ENCODE results near the gene DTX3. TPM values are rescaled to one million over a fixed set of nuclear protein-coding genes. Genes with fewer than 3 reads are reported as not detected.

DTX3 gene
- total RNA-seq, 4 donors from 2014 or later: 34.6 to 70.2 (median 53.2) TPM

DNA sequence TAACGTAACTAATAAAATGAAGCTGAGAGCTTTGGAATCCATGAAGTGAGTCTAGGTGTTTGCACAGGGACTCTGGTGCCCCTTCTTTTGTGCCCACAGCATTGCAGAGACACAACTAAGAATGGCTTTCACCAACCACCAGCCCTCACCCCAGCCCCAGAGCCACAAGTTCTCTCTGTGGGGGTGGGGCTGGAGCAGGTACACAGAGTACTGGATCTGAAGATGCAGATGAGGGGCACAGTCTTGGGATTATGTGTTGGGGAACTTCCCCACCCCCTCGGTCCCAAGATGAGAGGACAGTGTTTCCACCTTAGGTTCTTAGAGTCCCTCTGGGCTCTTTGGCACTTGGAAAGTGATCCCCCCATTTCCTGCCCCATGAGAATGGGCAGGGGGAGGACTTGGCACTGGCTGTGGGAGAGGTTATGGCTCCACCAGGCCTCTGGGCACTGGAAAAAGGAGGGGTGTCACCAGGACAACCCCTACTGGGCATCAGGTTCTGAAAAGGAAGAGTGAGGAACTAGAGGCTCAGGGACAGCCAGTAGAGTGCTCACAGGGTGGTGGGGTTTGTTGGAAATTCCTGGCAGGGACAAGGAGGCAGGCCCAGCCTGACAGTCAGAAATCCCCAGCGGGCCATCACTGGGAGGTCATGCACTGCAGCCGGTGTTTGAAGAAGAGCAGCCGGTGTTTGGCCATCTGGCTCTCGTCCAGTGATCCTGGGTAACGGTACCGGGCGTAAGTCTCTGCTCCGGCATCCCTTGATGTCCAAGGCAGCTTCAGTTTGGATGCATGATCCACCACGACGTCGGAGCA is 21.7 kb downstream of the DTX3 start:
- peaks cover 0 to 28% (median 7%) of the 10 kb centered on the region in 3 donors for H3K4me1 ChIP-seq
- H3K27ac ChIP-seq: no peak overlapping the region
- peaks cover 0 to 31% of the 10 kb centered on the region in 2 donors for H3K36me3 ChIP-seq
- ATAC-seq: no peak
- TF ChIP-seq POLR2AphosphoS5 (IDR thresholded peaks at IDR 0.05): no peak
- TF ChIP-seq, protein P1, sequence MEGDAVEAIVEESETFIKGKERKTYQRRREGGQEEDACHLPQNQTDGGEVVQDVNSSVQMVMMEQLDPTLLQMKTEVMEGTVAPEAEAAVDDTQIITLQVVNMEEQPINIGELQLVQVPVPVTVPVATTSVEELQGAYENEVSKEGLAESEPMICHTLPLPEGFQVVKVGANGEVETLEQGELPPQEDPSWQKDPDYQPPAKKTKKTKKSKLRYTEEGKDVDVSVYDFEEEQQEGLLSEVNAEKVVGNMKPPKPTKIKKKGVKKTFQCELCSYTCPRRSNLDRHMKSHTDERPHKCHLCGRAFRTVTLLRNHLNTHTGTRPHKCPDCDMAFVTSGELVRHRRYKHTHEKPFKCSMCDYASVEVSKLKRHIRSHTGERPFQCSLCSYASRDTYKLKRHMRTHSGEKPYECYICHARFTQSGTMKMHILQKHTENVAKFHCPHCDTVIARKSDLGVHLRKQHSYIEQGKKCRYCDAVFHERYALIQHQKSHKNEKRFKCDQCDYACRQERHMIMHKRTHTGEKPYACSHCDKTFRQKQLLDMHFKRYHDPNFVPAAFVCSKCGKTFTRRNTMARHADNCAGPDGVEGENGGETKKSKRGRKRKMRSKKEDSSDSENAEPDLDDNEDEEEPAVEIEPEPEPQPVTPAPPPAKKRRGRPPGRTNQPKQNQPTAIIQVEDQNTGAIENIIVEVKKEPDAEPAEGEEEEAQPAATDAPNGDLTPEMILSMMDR (IDR thresholded peaks at IDR 0.05): no peak
- TF ChIP-seq EP300 (IDR thresholded peaks at IDR 0.05): no peak
- TF ChIP-seq POLR2A (IDR thresholded peaks at IDR 0.05): no peak
- H3K4me3 ChIP-seq: no peak overlapping the region
- H3K27me3 ChIP-seq: peaks cover 52% of the 10 kb centered on the region
- 57 to 60% methylated on average over 1 to 10 of the region's 13 CpGs for WGBS, 2 donors (ENCODE audit: low coverage in 1 of 2)
- no peaks in the 10 kb centered on the region for H3K9me3 ChIP-seq

DNA sequence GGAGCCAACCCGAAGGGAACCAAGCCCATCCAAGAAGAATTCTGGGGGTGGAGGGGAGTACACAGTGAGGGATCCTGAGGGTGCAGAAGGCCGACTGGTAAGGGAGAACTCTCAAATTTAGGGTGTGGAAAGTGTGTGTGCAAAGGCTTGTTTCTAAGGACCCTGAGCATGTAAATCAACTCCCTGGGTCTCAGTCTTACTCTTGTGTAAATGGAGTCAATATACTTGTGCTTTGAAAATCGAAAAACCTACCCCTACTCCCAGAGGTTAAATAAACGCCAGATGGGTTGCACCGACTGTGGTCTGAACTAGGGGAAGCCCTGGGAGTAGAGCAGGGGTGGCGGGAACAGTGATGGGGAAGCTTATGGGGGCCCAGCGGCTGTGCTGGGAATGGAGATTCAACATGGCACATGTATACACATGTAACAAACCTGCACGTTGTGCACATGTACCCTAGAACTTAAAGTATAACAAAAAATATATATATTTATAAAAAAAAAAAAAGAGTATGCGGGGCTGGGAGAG is 22.4 kb downstream of the DTX3 start:
- WGBS, 2 donors (ENCODE audit: low coverage in 1 of 2): 41 to 52% methylated on average over 6 to 8 of the region's 9 CpGs
- H3K27me3 ChIP-seq: peaks cover 56% of the 10 kb centered on the region
- H3K9me3 ChIP-seq: no peaks in the 10 kb centered on the region
- no peak overlapping the region for H3K27ac ChIP-seq
- no peak for ATAC-seq
- H3K4me3 ChIP-seq: no peak overlapping the region
- H3K36me3 ChIP-seq: peaks cover 0 to 31% of the 10 kb centered on the region in 2 donors
- TF ChIP-seq, protein P1 (IDR thresholded peaks at IDR 0.05): no peak
- TF ChIP-seq EP300 (IDR thresholded peaks at IDR 0.05) (no peak), POLR2AphosphoS5 (IDR thresholded peaks at IDR 0.05) (no peak), POLR2A (IDR thresholded peaks at IDR 0.05) (no peak)
- H3K4me1 ChIP-seq: peaks cover 0 to 28% (median 4%) of the 10 kb centered on the region in 3 donors

DNA sequence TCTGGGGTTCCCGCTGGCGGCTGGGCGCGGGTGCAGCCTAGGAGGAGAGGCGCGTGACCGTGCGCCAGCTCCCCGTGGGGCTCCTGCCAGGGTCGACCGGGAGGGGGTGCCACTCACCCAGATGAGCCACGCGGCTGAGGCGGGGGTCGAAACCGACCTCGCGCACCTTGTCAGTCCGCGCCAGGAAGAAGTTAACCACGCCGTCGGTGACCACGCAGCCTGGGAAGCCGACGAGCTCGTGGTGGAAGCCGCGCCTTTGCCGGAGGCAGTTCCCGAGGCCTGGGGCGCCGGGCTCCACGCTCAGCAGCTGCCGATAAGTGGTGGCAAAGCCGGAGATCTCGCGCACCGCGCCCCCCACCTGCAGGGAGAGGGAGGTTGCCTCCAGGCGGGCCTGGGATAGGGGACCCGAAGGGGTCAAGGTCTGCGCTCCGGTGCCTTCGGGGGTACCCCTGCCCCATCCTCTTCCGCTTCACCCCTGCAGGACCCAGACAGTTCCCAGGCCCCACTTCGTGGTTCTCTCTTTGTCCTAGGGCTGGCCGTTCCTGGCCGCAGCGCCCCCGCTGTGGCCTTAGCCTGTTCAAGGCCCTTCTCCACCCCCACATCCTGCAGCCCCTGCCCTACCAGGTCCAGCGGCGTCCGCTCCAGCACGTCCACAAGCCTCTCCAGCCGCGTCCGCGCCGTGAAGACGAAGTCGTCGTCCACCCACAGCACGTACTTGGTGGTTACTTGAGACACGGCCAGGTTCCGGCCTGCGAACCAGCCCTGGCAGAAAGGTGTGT is 23.1 kb downstream of the DTX3 start:
- H3K9me3 ChIP-seq: no peaks in the 10 kb centered on the region
- H3K36me3 ChIP-seq: peaks cover 0 to 31% of the 10 kb centered on the region in 2 donors
- H3K27ac ChIP-seq: no peak overlapping the region
- no peak for ATAC-seq
- peaks cover 0 to 34% (median 10%) of the 10 kb centered on the region in 3 donors for H3K4me1 ChIP-seq
- peaks cover 58% of the 10 kb centered on the region for H3K27me3 ChIP-seq
- peak overlapping the region in 1 of 2 donors; percentile 8 for H3K4me3 ChIP-seq
- no peak for TF ChIP-seq POLR2A (IDR thresholded peaks at IDR 0.05)
- TF ChIP-seq, protein P1 (IDR thresholded peaks at IDR 0.05): no peak
- no peak for TF ChIP-seq EP300 (IDR thresholded peaks at IDR 0.05)
- TF ChIP-seq POLR2AphosphoS5 (IDR thresholded peaks at IDR 0.05): no peak
- 47% methylated on average over 20 of the region's 67 CpGs; no CpG with 5 or more reads in 1 of the 2 donors for WGBS, 2 donors (ENCODE audit: low coverage in 1 of 2)

DNA sequence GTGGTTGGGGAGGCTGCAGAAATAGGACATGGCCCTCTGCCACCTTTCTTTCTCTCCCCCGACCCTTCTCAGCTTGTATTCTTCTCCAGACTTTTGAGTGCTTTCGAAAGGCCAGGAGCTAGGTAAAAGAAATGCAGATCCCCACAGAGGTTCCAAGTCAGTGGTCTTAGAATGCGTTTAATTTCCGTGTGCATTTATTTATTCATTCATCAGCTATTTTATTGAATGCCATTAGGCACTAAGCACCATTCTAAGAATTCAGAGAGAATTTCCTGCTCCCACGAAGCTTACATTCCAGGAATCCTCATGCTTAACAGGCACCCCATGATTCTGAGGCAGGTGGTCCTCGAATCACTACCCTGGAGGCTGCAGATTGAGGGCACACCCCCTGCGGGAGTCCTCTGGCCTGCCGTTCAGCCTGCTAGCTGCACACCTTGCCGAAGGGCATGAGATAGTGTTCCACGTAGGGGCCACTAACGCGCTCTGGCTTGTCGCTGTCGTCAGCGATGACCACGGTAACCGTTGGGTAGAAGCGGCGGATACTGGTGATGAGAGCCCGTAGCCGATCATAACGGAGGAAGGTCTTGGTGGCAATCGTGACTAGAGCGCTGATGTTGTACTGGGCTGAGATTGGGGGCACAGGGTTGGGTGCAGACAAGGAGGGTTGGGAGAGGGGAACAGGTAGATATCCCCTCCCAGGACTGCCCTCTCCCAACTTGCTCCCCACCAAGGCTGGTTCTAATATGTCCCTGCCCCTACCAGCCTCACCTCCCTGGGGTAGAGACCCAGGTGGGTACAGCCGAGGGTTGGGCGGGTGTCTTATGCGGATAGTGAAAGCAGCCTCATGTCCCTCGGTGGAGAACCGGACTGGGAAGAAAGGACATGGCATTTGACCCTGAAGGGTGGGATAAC is 23.9 kb downstream of the DTX3 start:
- no peak for ATAC-seq
- TF ChIP-seq POLR2A (IDR thresholded peaks at IDR 0.05): no peak
- TF ChIP-seq EP300 (IDR thresholded peaks at IDR 0.05): no peak
- TF ChIP-seq, protein P1 (IDR thresholded peaks at IDR 0.05): no peak
- TF ChIP-seq POLR2AphosphoS5 (IDR thresholded peaks at IDR 0.05): no peak
- peaks cover 59% of the 10 kb centered on the region for H3K27me3 ChIP-seq
- H3K4me3 ChIP-seq: no peak overlapping the region
- no peak overlapping the region for H3K27ac ChIP-seq
- H3K36me3 ChIP-seq: peaks cover 0 to 31% of the 10 kb centered on the region in 2 donors
- WGBS, 2 donors (ENCODE audit: low coverage in 1 of 2): 70 to 84% methylated on average over 19 of the region's 29 CpGs
- H3K9me3 ChIP-seq: no peaks in the 10 kb centered on the region
- peaks cover 0 to 43% (median 10%) of the 10 kb centered on the region in 3 donors for H3K4me1 ChIP-seq
